ENCODE data around the gene TAX1BP3. TPM values are rescaled to one million over a fixed set of nuclear protein-coding genes. Genes with fewer than 3 reads are reported as not detected.

The TAX1BP3 gene
- polyA plus RNA-seq, 2 of the 4 experiments (the other 2 are of a cell fraction) = 122 to 233 TPM

DNA sequence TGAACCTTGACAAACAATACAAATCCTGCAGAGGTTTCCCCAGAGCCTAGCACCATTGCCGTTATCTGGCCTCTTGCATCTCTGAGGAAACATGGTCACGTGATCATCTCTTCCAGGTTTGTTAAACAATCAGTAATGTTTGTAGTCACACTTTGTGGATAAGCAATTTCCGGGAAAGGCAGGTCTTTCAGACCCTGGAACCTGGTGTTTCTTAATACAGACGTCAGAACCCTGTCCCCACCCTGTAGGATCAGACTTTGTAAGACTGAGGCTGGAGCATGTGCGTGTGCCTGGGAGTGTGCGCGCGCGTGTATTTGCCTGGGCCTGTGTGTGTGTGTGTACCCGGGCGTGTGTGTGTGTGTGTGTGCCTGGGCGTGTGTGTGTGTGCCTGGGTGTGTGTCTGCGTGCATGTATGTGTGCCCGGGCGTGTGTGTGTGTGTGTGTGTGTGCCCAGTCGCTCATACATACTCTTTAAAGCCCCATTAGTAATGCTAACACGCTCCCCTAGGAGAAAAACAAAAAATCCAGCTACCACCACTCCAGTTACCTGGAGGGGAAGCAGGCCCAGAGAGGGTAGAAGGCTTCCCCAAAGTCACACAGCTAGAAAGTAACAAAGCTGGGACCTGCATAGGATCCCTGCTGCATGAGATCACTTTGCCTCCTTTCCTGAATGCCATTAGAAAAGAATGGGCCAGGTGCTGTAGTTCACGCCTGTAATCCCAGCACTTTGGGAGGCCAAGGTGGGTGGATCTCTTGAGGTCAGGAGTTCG is 26.5 kb downstream of the TAX1BP3 start:
- Histone ChIP-seq H3K4me1 (peaks cover 7% of the 10 kb centered on the region; the same call in 2 of the 3 replicates), H3K4me3 (no peak overlapping the region), H3K27ac (no peak overlapping the region), H3K4me2 (no peak overlapping the region), H3K9me3 (no peaks in the 10 kb centered on the region)
- no peak for FAIRE-seq
- POLR2A ChIA-PET = no interaction called here
- no peak for DNase-seq (ENCODE audit: low read depth in 1 of 2, low spot score in 1 of 2)
- 83% methylated on average over 19 of the region's 19 CpGs for WGBS (ENCODE audit: missing lambda C conversion rate)
- no peak for ATAC-seq
- TF ChIP-seq NR3C1 (IDR thresholded peaks at IDR 0.05) (no peak), ZFP36 (IDR thresholded peaks at IDR 0.05; ENCODE audit: borderline replicate concordance, partially characterized antibody) (peak; percentile 32), ZSCAN20 (CRISPR knock-in tag; IDR thresholded peaks at IDR 0.05) (no peak), PHF8 (IDR thresholded peaks at IDR 0.05; ENCODE audit: borderline replicate concordance, low read depth) (no peak)
- CTCF ChIA-PET = interaction anchor here (0.8 to 10.3 kb wide), 3 partner anchors 34 to 594 kb away, joined by 3 to 100 read pairs (median 7); no protein-coding TSS in a partner anchor

DNA sequence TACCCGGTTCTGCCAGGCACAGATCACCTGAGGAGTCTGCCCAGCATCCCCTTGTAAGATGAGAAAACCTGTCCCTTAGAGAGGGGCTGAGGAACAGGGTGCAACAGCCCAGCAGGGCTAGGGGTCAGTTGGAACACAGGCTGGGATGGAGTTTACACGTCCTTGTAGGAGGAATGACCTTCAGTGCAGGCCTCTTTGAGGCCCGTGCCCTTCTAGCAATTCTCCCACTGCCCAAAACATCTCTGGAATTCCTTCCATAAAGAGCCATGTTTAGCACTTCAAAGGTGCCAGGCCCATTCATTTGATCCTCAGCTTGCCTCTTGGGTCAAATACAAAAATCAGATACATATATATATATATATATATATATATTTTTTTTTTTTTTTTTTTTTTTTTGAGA is 27.4 kb downstream of the TAX1BP3 start:
- POLR2A ChIA-PET = no interaction called here
- DNase-seq (ENCODE audit: low read depth in 1 of 2, low spot score in 1 of 2) (no peak), ATAC-seq (no peak), FAIRE-seq (no peak)
- Histone ChIP-seq H3K4me2 (no peak overlapping the region), H3K9me3 (no peaks in the 10 kb centered on the region), H3K27ac (no peak overlapping the region), H3K4me3 (no peak overlapping the region), H3K4me1 (peaks cover 7% of the 10 kb centered on the region; the same call in 2 of the 3 replicates)
- TF ChIP-seq RAD21 (conservative IDR thresholded peaks at IDR 0.05 in 1 of 2, IDR thresholded peaks at IDR 0.05 in 1 of 2) (no peak), NPAS2 (CRISPR knock-in tag; IDR thresholded peaks at IDR 0.05; ENCODE audit: borderline replicate concordance) (no peak), ZFP36 (IDR thresholded peaks at IDR 0.05; ENCODE audit: borderline replicate concordance, partially characterized antibody) (no peak), CEBPB (IDR thresholded peaks at IDR 0.05) (no peak), FOSB (CRISPR knock-in tag; IDR thresholded peaks at IDR 0.05) (no peak), HEYL (CRISPR knock-in tag; IDR thresholded peaks at IDR 0.05) (no peak), JUNB (IDR thresholded peaks at IDR 0.05) (no peak)
- TF ChIP-seq, protein P1, sequence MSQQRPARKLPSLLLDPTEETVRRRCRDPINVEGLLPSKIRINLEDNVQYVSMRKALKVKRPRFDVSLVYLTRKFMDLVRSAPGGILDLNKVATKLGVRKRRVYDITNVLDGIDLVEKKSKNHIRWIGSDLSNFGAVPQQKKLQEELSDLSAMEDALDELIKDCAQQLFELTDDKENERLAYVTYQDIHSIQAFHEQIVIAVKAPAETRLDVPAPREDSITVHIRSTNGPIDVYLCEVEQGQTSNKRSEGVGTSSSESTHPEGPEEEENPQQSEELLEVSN (IDR thresholded peaks at IDR 0.05; ENCODE audit: borderline replicate concordance, low read depth) = no peak
- TF ChIP-seq, protein P2, sequence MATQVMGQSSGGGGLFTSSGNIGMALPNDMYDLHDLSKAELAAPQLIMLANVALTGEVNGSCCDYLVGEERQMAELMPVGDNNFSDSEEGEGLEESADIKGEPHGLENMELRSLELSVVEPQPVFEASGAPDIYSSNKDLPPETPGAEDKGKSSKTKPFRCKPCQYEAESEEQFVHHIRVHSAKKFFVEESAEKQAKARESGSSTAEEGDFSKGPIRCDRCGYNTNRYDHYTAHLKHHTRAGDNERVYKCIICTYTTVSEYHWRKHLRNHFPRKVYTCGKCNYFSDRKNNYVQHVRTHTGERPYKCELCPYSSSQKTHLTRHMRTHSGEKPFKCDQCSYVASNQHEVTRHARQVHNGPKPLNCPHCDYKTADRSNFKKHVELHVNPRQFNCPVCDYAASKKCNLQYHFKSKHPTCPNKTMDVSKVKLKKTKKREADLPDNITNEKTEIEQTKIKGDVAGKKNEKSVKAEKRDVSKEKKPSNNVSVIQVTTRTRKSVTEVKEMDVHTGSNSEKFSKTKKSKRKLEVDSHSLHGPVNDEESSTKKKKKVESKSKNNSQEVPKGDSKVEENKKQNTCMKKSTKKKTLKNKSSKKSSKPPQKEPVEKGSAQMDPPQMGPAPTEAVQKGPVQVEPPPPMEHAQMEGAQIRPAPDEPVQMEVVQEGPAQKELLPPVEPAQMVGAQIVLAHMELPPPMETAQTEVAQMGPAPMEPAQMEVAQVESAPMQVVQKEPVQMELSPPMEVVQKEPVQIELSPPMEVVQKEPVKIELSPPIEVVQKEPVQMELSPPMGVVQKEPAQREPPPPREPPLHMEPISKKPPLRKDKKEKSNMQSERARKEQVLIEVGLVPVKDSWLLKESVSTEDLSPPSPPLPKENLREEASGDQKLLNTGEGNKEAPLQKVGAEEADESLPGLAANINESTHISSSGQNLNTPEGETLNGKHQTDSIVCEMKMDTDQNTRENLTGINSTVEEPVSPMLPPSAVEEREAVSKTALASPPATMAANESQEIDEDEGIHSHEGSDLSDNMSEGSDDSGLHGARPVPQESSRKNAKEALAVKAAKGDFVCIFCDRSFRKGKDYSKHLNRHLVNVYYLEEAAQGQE (IDR thresholded peaks at IDR 0.05) = no peak
- 73% methylated on average over 3 of the region's 3 CpGs for WGBS (ENCODE audit: missing lambda C conversion rate)
- CTCF ChIA-PET = interaction anchor here (0.6 to 2.3 kb wide), 6 partner anchors 16 to 592 kb away, joined by 3 to 7 read pairs (median 4); no protein-coding TSS in a partner anchor

DNA sequence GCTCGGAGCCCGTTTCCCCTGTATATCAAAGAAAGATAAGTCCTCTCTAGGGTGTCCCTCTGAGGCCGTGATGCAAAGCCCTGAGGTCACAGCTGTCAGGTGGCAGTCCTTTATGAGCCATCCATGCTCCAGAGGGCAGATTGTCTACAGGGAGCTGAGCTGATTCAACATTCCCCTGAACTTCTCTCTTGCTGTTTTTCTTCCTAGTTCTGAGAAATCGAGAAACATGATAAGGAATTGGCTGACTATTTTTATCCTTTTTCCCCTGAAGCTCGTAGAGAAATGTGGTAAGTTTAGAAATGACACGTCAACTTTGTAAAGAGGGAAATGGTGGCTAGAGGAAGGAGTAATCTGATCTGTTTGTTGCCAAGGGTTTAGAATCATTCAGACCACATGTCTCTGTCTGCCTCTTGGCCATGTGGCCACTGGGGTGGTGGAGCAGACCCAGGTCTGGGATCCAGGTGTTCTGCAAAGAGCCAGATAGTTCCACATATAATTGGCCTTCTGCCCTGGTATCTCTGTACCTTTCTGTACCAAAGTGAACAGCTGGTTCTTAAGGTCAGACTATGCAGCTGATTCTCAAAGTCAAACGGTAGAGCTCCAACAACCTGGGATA is 28.3 kb downstream of the TAX1BP3 start:
- TF ChIP-seq, protein P1 (IDR thresholded peaks at IDR 0.05; ENCODE audit: borderline replicate concordance, low read depth) = no peak
- TF ChIP-seq, protein P3, sequence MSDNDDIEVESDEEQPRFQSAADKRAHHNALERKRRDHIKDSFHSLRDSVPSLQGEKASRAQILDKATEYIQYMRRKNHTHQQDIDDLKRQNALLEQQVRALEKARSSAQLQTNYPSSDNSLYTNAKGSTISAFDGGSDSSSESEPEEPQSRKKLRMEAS (IDR thresholded peaks at IDR 0.05) = no peak
- no peak for TF ChIP-seq RARB (CRISPR knock-in tag; IDR thresholded peaks at IDR 0.05)
- TF ChIP-seq SMC3 (IDR thresholded peaks at IDR 0.05) = no peak
- no peak for TF ChIP-seq HEYL (CRISPR knock-in tag; IDR thresholded peaks at IDR 0.05)
- no peak for TF ChIP-seq RNF2 (IDR thresholded peaks at IDR 0.05; ENCODE audit: borderline replicate concordance, low read depth)
- TF ChIP-seq HOXB5 (CRISPR knock-in tag; IDR thresholded peaks at IDR 0.05) = no peak
- no peak for TF ChIP-seq SREBF2 (IDR thresholded peaks at IDR 0.05)
- TF ChIP-seq KDM5A (IDR thresholded peaks at IDR 0.05) = no peak
- WGBS (ENCODE audit: missing lambda C conversion rate) = 81% methylated on average over 7 of the region's 7 CpGs
- Histone ChIP-seq H3K4me3 (no peak overlapping the region), H3K27ac (no peak overlapping the region), H3K9me3 (no peaks in the 10 kb centered on the region), H3K4me2 (no peak overlapping the region), H3K4me1 (peaks cover 11% of the 10 kb centered on the region)
- ChIA-PET CTCF (interaction anchor here (0.6 to 2.7 kb wide), 7 partner anchors 8 to 761 kb away, joined by 3 to 12 read pairs (median 4); no protein-coding TSS in a partner anchor), POLR2A (no interaction called here)
- ATAC-seq (no peak), DNase-seq (ENCODE audit: low read depth in 1 of 2, low spot score in 1 of 2) (no peak), FAIRE-seq (peak; percentile 36)

All from A549 (cell line).